Thoracic aorta (tissue), 2 donors: Measurements from ENCODE around the gene ABCB6. TPM values are rescaled to one million over a fixed set of nuclear protein-coding genes. Genes with fewer than 3 reads are reported as not detected.

Experiments used
- ATAC-seq: fragments of 150-250 bp; one replicate; pipeline ENCODE4 v1.8.0; 2017; ENCODE audit warnings: low read depth; ENCODE audit not compliant: insufficient number of reproducible peaks, low FRiP score
- DNase-seq: peaks from one replicate; pipeline ENCODE4 v3.0.0-alpha.2; 2020; ENCODE audit warnings: low spot score
- H3K27ac ChIP-seq, 2 donors: fragments of 200-600 bp; sonication (generic); 1 replicate in 1 of 2; 2 replicates in 1 of 2; pipeline ENCODE4 v1.5.1; 2016; ENCODE audit warnings: mild to moderate bottlenecking in 2 of 2, moderate library complexity in 2 of 2
- H3K27me3 ChIP-seq: fragments of 200-600 bp; sonication (generic); replicated peaks from 2 replicates; pipeline ENCODE4 v1.6.0; 2016; ENCODE audit warnings: mild to moderate bottlenecking; ENCODE audit not compliant: insufficient read depth
- H3K36me3 ChIP-seq: fragments of 200-600 bp; sonication (generic); one replicate; pipeline ENCODE4 v1.5.1; 2016
- H3K4me1 ChIP-seq, 2 donors: fragments of 200-600 bp; sonication (generic); 1 replicate in 1 of 2; 2 replicates in 1 of 2; pipeline versions ENCODE4 v1.5.1 to v1.6.0; 2016; ENCODE audit warnings: low read depth in 2 of 2, mild to moderate bottlenecking in 1 of 2; ENCODE audit not compliant: control insufficient read depth in 1 of 2
- H3K4me3 ChIP-seq: fragments of 200-600 bp; sonication (generic); 2 replicates; pipeline ENCODE4 v1.5.1; 2016; ENCODE audit warnings: mild to moderate bottlenecking
- H3K9me3 ChIP-seq: fragments of 200-600 bp; sonication (generic); 2 replicates; pipeline ENCODE4 v1.5.1; 2016
- total RNA-seq, 2 donors: library from RNA; depleted of rRNA; stranded (reverse); fragments of >200 nt; gene quantifications; one replicate each; pipeline versions ENCODE4 v1.1.0 to v1.2.3, GENCODE V29; 2016
- TF ChIP-seq, protein P1 (sequence below): fragments of 200-600 bp; sonication (generic); IDR thresholded peaks from one replicate; pipeline ENCODE4 v1.5.1; 2019; ENCODE audit warnings: antibody characterized with exemption

Gene ABCB6
- total RNA-seq, 2 donors from 2014 or later: 12.7 to 26.0 TPM

DNA sequence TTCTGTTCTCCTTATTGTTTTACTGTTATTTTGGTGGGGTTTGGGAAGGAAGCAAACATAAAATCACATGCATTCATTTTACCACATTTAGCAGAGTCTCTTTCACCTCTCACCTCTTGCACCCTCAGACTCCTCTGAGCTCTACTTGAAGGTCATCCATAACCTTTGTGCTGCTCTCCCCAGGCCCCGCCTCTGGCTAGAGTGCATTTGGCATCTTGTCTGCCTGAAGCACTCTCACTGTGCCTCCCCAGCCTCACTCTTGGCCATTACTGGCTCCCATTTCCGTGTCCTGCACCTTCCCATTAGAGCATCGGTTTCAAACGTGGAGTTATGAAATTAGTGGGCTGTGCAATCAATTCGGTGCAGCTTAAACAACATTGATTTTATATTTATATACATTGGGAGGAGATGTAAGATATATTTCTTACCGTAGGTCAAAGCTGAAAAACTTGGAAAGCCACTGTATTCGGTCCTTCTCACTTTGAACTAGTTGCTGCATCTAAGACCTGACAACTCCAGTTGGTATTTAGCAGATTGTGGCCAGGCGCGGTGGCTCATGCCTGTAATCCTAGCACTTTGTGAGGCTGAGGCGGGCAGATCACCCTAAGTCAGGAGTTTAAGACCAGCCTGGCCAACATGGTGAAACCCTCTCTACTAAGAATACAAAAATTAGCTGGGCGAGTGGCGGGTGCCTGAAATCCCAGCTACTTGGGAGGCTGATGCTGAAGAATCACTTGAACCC is 19.1 kb downstream of the ABCB6 start:
- TF ChIP-seq, protein P1, sequence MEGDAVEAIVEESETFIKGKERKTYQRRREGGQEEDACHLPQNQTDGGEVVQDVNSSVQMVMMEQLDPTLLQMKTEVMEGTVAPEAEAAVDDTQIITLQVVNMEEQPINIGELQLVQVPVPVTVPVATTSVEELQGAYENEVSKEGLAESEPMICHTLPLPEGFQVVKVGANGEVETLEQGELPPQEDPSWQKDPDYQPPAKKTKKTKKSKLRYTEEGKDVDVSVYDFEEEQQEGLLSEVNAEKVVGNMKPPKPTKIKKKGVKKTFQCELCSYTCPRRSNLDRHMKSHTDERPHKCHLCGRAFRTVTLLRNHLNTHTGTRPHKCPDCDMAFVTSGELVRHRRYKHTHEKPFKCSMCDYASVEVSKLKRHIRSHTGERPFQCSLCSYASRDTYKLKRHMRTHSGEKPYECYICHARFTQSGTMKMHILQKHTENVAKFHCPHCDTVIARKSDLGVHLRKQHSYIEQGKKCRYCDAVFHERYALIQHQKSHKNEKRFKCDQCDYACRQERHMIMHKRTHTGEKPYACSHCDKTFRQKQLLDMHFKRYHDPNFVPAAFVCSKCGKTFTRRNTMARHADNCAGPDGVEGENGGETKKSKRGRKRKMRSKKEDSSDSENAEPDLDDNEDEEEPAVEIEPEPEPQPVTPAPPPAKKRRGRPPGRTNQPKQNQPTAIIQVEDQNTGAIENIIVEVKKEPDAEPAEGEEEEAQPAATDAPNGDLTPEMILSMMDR: no peak
- no peaks in the 10 kb centered on the region for H3K27me3 ChIP-seq
- DNase-seq: no peak

DNA sequence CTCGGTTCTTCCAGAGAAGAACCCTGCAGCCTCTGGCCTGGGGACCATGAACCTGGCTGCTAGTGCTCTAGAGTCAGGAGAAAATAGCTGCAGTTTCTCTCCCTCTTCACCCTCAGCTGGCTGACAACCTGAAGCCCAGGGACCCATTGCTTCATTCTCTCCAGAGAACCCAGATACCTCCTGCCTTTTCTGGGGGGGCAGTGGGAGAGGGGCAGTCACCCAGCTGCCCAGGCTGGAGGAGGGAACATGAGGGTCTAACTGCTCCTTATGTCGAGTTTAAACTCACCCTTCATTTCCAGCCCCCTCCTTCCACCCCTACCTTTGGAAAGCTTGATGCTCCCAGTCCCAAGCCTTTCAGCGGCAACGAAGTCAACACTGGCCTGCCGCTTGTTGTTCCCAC is 19.8 kb downstream of the ABCB6 start:
- Histone ChIP-seq H3K4me3 (no peak overlapping the region), H3K36me3 (no peaks in the 10 kb centered on the region), H3K4me1 (no peaks in the 10 kb centered on the region), H3K9me3 (no peaks in the 10 kb centered on the region), H3K27me3 (no peaks in the 10 kb centered on the region), H3K27ac (no peak overlapping the region)
- DNase-seq (no peak), ATAC-seq (no peak)
- TF ChIP-seq, protein P1: no peak

More for the DNA sequence above, 19.1 kb downstream of the ABCB6 start:
- Histone ChIP-seq H3K4me3 (no peak overlapping the region), H3K36me3 (no peaks in the 10 kb centered on the region), H3K9me3 (no peaks in the 10 kb centered on the region), H3K4me1 (no peaks in the 10 kb centered on the region), H3K27ac (no peak overlapping the region)
- no peak for ATAC-seq

DNA sequence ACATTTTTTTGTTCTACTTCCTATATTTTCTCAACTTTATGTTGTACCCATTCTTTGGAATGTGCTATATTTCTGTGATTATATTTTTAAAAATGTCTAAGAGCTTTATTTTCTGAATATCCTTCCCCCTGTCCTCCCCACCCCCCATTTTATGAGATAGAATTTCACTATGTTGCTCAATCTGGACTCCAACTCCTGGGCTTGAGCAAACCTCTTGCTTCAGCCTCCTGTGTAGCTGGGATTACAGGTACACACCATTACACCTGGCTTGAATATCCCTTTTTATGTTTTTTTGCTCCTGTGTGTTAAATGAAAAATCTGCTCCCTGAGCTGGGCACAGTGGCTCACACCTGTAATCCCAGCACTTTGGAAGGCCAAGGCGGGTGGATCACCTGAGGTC is 21.4 kb downstream of the ABCB6 start:
- TF ChIP-seq, protein P1: no peak
- no peak overlapping the region for H3K27ac ChIP-seq
- H3K36me3 ChIP-seq: no peaks in the 10 kb centered on the region
- ATAC-seq (no peak), DNase-seq (no peak)
- H3K9me3 ChIP-seq: no peaks in the 10 kb centered on the region
- H3K4me1 ChIP-seq: no peaks in the 10 kb centered on the region
- no peak overlapping the region for H3K4me3 ChIP-seq
- no peaks in the 10 kb centered on the region for H3K27me3 ChIP-seq

DNA sequence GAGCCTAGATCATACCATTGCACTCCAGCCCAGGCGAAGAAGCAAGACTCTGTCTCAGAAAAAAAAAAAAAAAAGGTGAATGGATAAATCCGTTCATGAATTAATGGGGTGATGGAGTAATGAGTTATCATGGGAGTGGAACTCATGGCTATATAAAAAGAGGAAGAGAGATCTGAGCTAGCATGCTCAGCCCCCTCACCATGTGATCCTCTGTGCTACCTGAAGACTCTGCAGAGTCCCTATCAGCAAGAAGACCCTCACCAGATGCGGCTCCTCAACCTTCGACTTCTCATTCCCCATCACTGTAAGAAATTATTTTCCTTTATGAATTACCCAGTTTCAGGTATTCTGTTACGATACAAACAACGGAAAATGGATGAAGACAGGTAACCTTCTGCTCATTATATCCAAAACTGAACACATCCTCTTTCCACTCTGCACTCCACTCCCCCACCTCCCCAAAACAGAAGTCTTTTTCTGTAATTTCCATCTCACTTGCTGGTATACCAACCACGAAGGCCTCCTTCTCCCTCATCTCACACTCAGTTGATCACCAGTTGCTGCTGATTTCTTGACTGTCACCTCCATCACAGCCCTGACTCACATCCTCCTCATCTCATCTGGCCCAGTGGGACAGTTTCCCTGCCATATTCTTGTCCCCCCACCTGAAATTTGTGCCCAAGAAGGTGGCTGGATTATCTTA is 31.9 kb downstream of the ABCB6 start:
- TF ChIP-seq, protein P1: no peak
- DNase-seq: no peak

DNA sequence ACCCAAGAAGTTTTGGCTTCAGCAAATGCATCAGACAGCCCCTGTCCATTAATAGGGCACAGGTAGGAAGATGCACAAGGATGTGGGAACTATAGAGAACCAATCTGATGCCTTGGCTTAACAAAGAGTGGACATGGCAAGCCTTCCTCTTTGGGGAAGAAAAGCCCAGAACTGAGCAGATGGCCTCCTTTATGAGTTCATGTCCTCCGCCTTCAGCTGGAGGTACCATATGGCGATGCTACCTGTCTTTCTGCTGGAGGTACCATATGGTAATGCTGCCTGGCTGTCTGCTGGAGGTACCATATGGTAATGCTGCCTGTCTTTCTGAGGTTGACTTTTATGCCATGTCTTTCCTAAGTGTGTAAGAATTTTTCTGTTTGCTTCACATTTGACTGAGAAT is 34.6 kb downstream of the ABCB6 start:
- ATAC-seq (no peak), DNase-seq (no peak)
- Histone ChIP-seq H3K27me3 (no peaks in the 10 kb centered on the region), H3K27ac (no peak overlapping the region), H3K4me3 (no peak overlapping the region), H3K36me3 (peaks cover 44% of the 10 kb centered on the region), H3K4me1 (peaks cover 4 to 9% of the 10 kb centered on the region in 2 donors), H3K9me3 (no peaks in the 10 kb centered on the region)
- TF ChIP-seq, protein P1: no peak

More for the DNA sequence above, 31.9 kb downstream of the ABCB6 start:
- no peaks in the 10 kb centered on the region for H3K9me3 ChIP-seq
- no peak overlapping the region for H3K27ac ChIP-seq
- H3K4me3 ChIP-seq: no peak overlapping the region
- H3K4me1 ChIP-seq: no peaks in the 10 kb centered on the region
- H3K27me3 ChIP-seq: no peaks in the 10 kb centered on the region
- no peak for ATAC-seq
- peaks cover 20% of the 10 kb centered on the region for H3K36me3 ChIP-seq
